ENCODE measurements around the gene RAB39A. TPM values are rescaled to one million over a fixed set of nuclear protein-coding genes. Genes with fewer than 3 reads are reported as not detected.

Gene RAB39A
- total and polyA plus RNA-seq, 9 of the 15 experiments (the other 6 are each of a cell fraction or from before 2014, with no cell fraction given) = not detected

GRCh38 chr11:107961480-107961879 lies 33.2 kb downstream of the RAB39A start (continued):
- TF ChIP-seq, protein P1, sequence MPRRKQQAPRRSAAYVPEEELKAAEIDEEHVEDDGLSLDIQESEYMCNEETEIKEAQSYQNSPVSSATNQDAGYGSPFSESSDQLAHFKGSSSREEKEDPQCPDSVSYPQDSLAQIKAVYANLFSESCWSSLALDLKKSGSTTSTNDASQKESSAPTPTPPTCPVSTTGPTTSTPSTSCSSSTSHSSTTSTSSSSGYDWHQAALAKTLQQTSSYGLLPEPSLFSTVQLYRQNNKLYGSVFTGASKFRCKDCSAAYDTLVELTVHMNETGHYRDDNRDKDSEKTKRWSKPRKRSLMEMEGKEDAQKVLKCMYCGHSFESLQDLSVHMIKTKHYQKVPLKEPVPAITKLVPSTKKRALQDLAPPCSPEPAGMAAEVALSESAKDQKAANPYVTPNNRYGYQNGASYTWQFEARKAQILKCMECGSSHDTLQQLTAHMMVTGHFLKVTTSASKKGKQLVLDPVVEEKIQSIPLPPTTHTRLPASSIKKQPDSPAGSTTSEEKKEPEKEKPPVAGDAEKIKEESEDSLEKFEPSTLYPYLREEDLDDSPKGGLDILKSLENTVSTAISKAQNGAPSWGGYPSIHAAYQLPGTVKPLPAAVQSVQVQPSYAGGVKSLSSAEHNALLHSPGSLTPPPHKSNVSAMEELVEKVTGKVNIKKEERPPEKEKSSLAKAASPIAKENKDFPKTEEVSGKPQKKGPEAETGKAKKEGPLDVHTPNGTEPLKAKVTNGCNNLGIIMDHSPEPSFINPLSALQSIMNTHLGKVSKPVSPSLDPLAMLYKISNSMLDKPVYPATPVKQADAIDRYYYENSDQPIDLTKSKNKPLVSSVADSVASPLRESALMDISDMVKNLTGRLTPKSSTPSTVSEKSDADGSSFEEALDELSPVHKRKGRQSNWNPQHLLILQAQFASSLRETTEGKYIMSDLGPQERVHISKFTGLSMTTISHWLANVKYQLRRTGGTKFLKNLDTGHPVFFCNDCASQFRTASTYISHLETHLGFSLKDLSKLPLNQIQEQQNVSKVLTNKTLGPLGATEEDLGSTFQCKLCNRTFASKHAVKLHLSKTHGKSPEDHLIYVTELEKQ (CRISPR knock-in tag; IDR thresholded peaks at IDR 0.05) = no peak
- TF ChIP-seq SAP30 (IDR thresholded peaks at IDR 0.05; ENCODE audit: borderline replicate concordance, insufficient read depth, low read depth, low read length, poor library complexity, severe bottlenecking) = no peak
- TF ChIP-seq, protein P2, sequence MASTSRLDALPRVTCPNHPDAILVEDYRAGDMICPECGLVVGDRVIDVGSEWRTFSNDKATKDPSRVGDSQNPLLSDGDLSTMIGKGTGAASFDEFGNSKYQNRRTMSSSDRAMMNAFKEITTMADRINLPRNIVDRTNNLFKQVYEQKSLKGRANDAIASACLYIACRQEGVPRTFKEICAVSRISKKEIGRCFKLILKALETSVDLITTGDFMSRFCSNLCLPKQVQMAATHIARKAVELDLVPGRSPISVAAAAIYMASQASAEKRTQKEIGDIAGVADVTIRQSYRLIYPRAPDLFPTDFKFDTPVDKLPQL (IDR thresholded peaks at IDR 0.05; ENCODE audit: extremely low read depth, insufficient read length) = no peak
- no peak for TF ChIP-seq CXXC5 (CRISPR knock-in tag; IDR thresholded peaks at IDR 0.05)
- TF ChIP-seq, protein P3, sequence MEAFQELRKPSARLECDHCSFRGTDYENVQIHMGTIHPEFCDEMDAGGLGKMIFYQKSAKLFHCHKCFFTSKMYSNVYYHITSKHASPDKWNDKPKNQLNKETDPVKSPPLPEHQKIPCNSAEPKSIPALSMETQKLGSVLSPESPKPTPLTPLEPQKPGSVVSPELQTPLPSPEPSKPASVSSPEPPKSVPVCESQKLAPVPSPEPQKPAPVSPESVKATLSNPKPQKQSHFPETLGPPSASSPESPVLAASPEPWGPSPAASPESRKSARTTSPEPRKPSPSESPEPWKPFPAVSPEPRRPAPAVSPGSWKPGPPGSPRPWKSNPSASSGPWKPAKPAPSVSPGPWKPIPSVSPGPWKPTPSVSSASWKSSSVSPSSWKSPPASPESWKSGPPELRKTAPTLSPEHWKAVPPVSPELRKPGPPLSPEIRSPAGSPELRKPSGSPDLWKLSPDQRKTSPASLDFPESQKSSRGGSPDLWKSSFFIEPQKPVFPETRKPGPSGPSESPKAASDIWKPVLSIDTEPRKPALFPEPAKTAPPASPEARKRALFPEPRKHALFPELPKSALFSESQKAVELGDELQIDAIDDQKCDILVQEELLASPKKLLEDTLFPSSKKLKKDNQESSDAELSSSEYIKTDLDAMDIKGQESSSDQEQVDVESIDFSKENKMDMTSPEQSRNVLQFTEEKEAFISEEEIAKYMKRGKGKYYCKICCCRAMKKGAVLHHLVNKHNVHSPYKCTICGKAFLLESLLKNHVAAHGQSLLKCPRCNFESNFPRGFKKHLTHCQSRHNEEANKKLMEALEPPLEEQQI (IDR thresholded peaks at IDR 0.05) = no peak
- no peak for TF ChIP-seq ZNF699 (CRISPR knock-in tag; IDR thresholded peaks at IDR 0.05; ENCODE audit: insufficient replicate concordance)
- no peak for TF ChIP-seq TFAM (CRISPR knock-in tag; conservative IDR thresholded peaks at IDR 0.05)
- TF ChIP-seq GTF2E2 (tag; IDR thresholded peaks at IDR 0.05) = no peak
- TF ChIP-seq ZNF778 (CRISPR knock-in tag; IDR thresholded peaks at IDR 0.05) = no peak
- no peak for TF ChIP-seq TBL1XR1 (IDR thresholded peaks at IDR 0.05; ENCODE audit: low read length in 2 of 2)
- TF ChIP-seq YY1 (IDR thresholded peaks at IDR 0.05; ENCODE audit: borderline replicate concordance in 1 of 3, control insufficient read depth in 1 of 3, extremely low read depth in 1 of 3, insufficient read depth in 3 of 3, insufficient read length in 1 of 3, insufficient replicate concordance in 2 of 3, low read depth in 1 of 3, low read length in 2 of 3) = no peak
- TF ChIP-seq ZNF347 (CRISPR knock-in tag; IDR thresholded peaks at IDR 0.05; ENCODE audit: low read depth) = no peak
- TF ChIP-seq ZNF12 (CRISPR knock-in tag; IDR thresholded peaks at IDR 0.05) = no peak
